Fibroblast of pulmonary artery (primary cell): Measurements from ENCODE around the gene AFF2.

Experiments
- DNase-seq: peaks from one replicate; pipeline ENCODE4 v3.0.0-alpha.2; 2010; ENCODE audit warnings: low read depth
- H3K4me3 ChIP-seq: replicated peaks from 2 replicates; pipeline ENCODE4 v1.5.1; 2011; ENCODE audit warnings: low read depth, mild to moderate bottlenecking, control low read depth, low read length, moderate library complexity
- CTCF ChIP-seq: IDR thresholded peaks from 2 replicates; pipeline ENCODE4 v1.5.1; 2011; ENCODE audit warnings: mild to moderate bottlenecking, control low read depth, low read length, inconsistent platforms; ENCODE audit errors: missing control alignments

Gene AFF2

DNA sequence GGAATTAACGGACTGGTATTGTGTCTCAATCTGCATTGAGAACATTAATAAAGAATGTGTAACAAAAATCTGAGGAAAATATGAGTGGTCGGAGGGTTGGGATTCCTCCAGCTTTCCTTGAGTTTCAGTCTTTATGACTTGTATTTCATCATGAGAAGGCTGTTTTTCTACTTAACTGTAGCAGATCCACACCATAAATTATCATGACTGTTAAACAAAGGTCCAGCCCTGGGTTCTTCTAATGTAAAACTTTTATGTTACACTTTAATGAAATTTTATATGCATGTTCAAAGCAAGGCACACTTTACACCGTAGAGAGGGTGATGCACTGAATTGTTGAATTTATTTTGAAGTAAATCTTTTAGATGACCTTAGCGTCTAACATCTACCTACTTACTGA is 7.0 kb downstream of the AFF2 start:
- DNase-seq = no peak
- TF ChIP-seq CTCF = no peak

GRCh38 chrX:148512453-148512852 is 12.0 kb downstream of the AFF2 start:
- no peak for DNase-seq
- TF ChIP-seq CTCF = no peak
- no peak overlapping the region for H3K4me3 ChIP-seq

More for the DNA sequence above, 7.0 kb downstream of the AFF2 start:
- no peak overlapping the region for H3K4me3 ChIP-seq

DNA sequence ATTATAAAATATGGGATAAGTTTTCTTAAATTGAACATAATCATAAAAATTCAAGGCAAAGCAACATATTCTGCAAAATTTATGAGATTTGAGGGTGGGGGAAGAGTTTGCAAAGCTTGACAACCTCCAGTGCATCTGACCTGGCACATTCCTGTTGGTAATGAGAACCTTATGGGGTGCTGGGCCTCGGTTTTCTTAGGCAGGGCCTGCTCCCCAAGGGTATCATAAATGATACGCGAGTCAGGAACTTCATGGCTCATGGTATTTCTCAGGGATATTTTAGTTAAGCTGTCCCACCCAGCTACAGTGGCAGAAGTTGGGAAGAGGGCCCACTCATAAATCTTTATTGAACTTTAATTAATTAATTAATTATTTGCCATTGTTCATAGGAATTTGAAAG is 13.2 kb downstream of the AFF2 start:
- H3K4me3 ChIP-seq = no peak overlapping the region
- DNase-seq = no peak
- TF ChIP-seq CTCF = no peak

- no peak for DNase-seq
- no peak overlapping the region for H3K4me3 ChIP-seq
- no peak for TF ChIP-seq CTCF
These were observed 16.8 kb downstream of the AFF2 start for GRCh38 chrX:148517176-148517575.

DNA sequence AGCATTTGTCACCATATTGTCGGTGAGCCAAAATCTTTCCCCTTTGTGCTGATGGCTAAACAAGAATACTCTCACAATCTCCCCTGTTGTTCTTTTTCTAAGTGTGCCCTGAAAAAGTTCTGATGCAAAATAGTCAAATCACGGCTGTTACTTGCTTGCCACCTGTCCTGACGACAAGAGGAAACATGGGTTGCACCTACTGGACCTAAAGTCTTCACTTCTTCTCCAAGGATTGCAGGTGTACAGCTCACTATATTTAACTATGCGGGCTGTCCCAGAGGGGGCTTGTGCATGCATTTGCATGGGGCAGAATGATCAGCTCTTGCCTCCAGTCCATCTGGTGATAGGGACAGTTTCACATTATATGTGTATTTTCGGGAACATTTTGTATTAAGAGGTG is 21.6 kb downstream of the AFF2 start:
- no peak overlapping the region for H3K4me3 ChIP-seq
- TF ChIP-seq CTCF = no peak
- DNase-seq = no peak

DNA sequence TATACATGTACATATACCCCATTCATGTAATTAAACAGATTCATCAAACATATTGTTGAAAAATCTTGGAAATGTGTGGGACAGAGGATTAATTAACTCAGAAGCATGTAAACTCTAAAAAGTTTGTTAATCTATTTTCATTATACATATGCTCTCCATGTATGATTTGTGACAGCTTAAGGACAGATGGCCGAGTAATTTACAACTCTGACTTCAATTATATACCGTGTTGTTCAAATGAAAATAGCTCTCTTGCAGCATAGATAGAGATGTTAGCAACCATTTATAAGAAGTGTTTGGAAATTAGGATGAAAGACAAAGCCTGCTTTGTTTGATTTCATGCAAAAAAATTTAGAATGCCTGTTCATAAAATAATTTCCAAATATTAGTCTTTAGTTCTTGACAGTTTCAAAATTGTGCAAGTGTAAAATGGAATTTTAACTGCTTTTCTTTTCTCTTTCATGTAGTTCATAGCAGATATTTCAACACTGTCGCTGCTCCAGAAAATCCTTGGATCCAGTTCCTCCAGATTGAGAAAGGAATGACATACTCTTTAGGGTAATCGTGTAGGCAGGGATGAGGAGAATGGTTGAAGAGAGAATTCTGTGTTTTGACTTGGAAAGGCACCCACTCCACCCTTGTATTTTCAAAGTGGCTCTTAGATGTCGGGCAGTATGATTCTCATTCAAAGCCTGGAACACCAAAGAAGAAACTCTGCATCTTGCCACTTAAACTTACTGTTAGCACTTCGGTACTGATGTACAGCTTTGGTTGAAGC is 23.1 kb downstream of the AFF2 start:
- DNase-seq = no peak
- no peak overlapping the region for H3K4me3 ChIP-seq
- TF ChIP-seq CTCF = no peak
